Gastrocnemius medialis (tissue), 4 donors: ENCODE measurements around the gene MAP1LC3A. TPM values are rescaled to one million over a fixed set of nuclear protein-coding genes. Genes with fewer than 3 reads are reported as not detected.
"Not testable (repeated sequence)": the region's sequence is repeated elsewhere in the genome, so short reads cannot be mapped to it uniquely, and the experiment has no call there.

Source experiments
- ATAC-seq, 2 donors: fragments of 150-250 bp; one replicate each; pipeline ENCODE4 v1.9.1; 2016
- DNase-seq, 2 donors: peaks; one replicate each; pipeline ENCODE4 v3.0.0-alpha.2; 2019
- H3K27ac ChIP-seq, 4 donors: fragments of 200-600 bp; sonication (generic); 1 replicate in 1 of 4; 2 replicates in 3 of 4; pipeline ENCODE4 v1.5.1; 2016 to 2018; ENCODE audit warnings: mild to moderate bottlenecking in 2 of 4, moderate library complexity in 1 of 4
- H3K27me3 ChIP-seq, 3 donors: fragments of 200-600 bp; sonication (generic) in 2 of 3; 1 replicate in 1 of 3; 2 replicates in 2 of 3; pipeline versions ENCODE4 v1.5.1 to v1.6.0; 2016 to 2019; ENCODE audit warnings: mild to moderate bottlenecking in 1 of 3, moderate library complexity in 1 of 3
- H3K36me3 ChIP-seq, 2 donors: fragments of 200-600 bp; sonication (generic) in 1 of 2; one replicate each; pipeline ENCODE4 v1.5.1; 2017 to 2018
- H3K4me1 ChIP-seq, 2 donors: fragments of 200-600 bp; sonication (generic) in 1 of 2; one replicate each; pipeline ENCODE4 v1.5.1; 2016 to 2017; ENCODE audit warnings: mild to moderate bottlenecking in 2 of 2
- H3K4me3 ChIP-seq, 4 donors: fragments of 200-600 bp; sonication (generic) in 3 of 4; 1 replicate in 1 of 4; 2 replicates in 3 of 4; pipeline ENCODE4 v1.5.1; 2016 to 2019; ENCODE audit warnings: mild to moderate bottlenecking in 2 of 4
- H3K9me3 ChIP-seq, 3 donors: fragments of 200-600 bp; sonication (generic) in 2 of 3; 1 replicate in 1 of 3; 2 replicates in 2 of 3; pipeline ENCODE4 v1.5.1; 2016 to 2019
- POLR2A ChIP-seq, 2 donors: fragments of 450-650 bp; IDR thresholded peaks; one replicate each; pipeline ENCODE4 v1.6.1; 2017; ENCODE audit warnings: antibody characterized with exemption in 2 of 2, mild to moderate bottlenecking in 2 of 2, moderate library complexity in 2 of 2
- in situ Hi-C, 4 donors: fragments of 200-750 bp; cut with MboI; loops; one replicate each; pipeline versions ENCODE4 v1.15.0 to v1.8.0; 2017; ENCODE audit warnings: low sequenced_read_pairs in 4 of 4
- intact Hi-C: fragments of 100-400 bp; cut with DNase I; formaldehyde crosslinking; loops from one replicate; pipeline ENCODE4 v1.15.1; 2023; ENCODE audit warnings: low total_unique reads
- total RNA-seq, 4 donors: library from RNA; depleted of rRNA; stranded (reverse); fragments of >200 nt; gene quantifications; one replicate each; pipeline versions ENCODE4 v1.1.0 to v1.2.3, GENCODE V29; 2016
- TF ChIP-seq, protein P1 (sequence below), 5 experiments: fragments of 450-650 bp in 3 of 5; fragments of 200-600 bp in 2 of 5; sonication (generic) in 2 of 5; IDR thresholded peaks in 4 of 5; conservative IDR thresholded peaks in 1 of 5; 1 replicate in 4 of 5; 2 replicates in 1 of 5; pipeline ENCODE4 v1.5.1; 2016 to 2019; ENCODE audit warnings: antibody characterized with exemption in 5 of 5, mild to moderate bottlenecking in 3 of 5, moderate library complexity in 3 of 5

The MAP1LC3A gene
- total RNA-seq, 4 donors from 2014 or later: 41.5 to 62.7 (median 56.4) TPM

GRCh38 chr20:34512955-34513419 lies 45.5 kb upstream of the MAP1LC3A start:
- H3K27ac ChIP-seq: peak overlapping the region in 1 of 4 donors; percentile 22
- in situ Hi-C loops (loop anchor here in 3 of 4 donors (10.0 kb wide), 2 partner anchors 198 to 208 kb away; partner anchors contain the start of gene AHCY (in 1 of the 3)), intact Hi-C loops (no loop called here)
- peaks cover 2 to 29% of the 10 kb centered on the region in 2 donors for H3K36me3 ChIP-seq
- H3K4me3 ChIP-seq: no peak overlapping the region
- DNase-seq (no peak), ATAC-seq (no peak)
- TF ChIP-seq POLR2A (IDR thresholded peaks at IDR 0.05): no peak
- TF ChIP-seq, protein P1, sequence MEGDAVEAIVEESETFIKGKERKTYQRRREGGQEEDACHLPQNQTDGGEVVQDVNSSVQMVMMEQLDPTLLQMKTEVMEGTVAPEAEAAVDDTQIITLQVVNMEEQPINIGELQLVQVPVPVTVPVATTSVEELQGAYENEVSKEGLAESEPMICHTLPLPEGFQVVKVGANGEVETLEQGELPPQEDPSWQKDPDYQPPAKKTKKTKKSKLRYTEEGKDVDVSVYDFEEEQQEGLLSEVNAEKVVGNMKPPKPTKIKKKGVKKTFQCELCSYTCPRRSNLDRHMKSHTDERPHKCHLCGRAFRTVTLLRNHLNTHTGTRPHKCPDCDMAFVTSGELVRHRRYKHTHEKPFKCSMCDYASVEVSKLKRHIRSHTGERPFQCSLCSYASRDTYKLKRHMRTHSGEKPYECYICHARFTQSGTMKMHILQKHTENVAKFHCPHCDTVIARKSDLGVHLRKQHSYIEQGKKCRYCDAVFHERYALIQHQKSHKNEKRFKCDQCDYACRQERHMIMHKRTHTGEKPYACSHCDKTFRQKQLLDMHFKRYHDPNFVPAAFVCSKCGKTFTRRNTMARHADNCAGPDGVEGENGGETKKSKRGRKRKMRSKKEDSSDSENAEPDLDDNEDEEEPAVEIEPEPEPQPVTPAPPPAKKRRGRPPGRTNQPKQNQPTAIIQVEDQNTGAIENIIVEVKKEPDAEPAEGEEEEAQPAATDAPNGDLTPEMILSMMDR (IDR thresholded peaks at IDR 0.05 in 4 of 5, conservative IDR thresholded peaks at IDR 0.05 in 1 of 5): no peak
- H3K9me3 ChIP-seq: no peaks in the 10 kb centered on the region
- peaks cover 9 to 21% of the 10 kb centered on the region in 2 donors for H3K4me1 ChIP-seq
- no peaks in the 10 kb centered on the region for H3K27me3 ChIP-seq

GRCh38 chr20:34514034-34514433 lies 44.5 kb upstream of the MAP1LC3A start:
- DNase-seq, H3K9me3 ChIP-seq, ATAC-seq, H3K27me3 ChIP-seq, intact Hi-C loops, H3K27ac ChIP-seq, H3K4me3 ChIP-seq: not testable (repeated sequence)
- Histone ChIP-seq H3K4me1 (peaks cover 19 to 23% of the 10 kb centered on the region in 2 donors), H3K36me3 (peaks cover 0 to 18% of the 10 kb centered on the region in 2 donors)
- in situ Hi-C loops: loop anchor here in 3 of 4 donors (10.0 kb wide), 2 partner anchors 199 to 209 kb away; partner anchors contain the start of gene AHCY (in 1 of the 3)

- peak in 1 of 2 donors; percentile 1 for ATAC-seq
- intact Hi-C loops: loop anchor here (5.0 kb wide), 1 partner anchor 523 kb away; the partner anchor contains the start of gene RALY
- in situ Hi-C loops: loop anchor here in 3 of 4 donors (10.0 kb wide), 2 partner anchors 200 to 210 kb away; partner anchors contain the start of gene AHCY (in 1 of the 3)
Measured at GRCh38 chr20:34514897-34515483, 43.5 kb upstream of the MAP1LC3A start.

GRCh38 chr20:34515484-34516246 lies 42.9 kb upstream of the MAP1LC3A start:
- in situ Hi-C loops (loop anchor here in 3 of 4 donors (10.0 kb wide), 2 partner anchors 201 to 211 kb away; partner anchors contain the start of gene AHCY (in 1 of the 3)), intact Hi-C loops (loop anchor here (2.0 to 5.0 kb wide), 2 partner anchors 213 to 523 kb away; partner anchors contain the start of genes AHCY and RALY)
- H3K9me3 ChIP-seq: no peaks in the 10 kb centered on the region
- TF ChIP-seq, protein P1 (IDR thresholded peaks at IDR 0.05 in 4 of 5, conservative IDR thresholded peaks at IDR 0.05 in 1 of 5): no peak
- no peak for TF ChIP-seq POLR2A (IDR thresholded peaks at IDR 0.05)
- H3K27me3 ChIP-seq: no peaks in the 10 kb centered on the region
- peak overlapping the region; percentile 71 to 92 (median 78) for H3K4me3 ChIP-seq
- ATAC-seq: peak; percentile 33 to 52
- peaks cover 0 to 7% of the 10 kb centered on the region in 2 donors for H3K36me3 ChIP-seq
- H3K27ac ChIP-seq: peak overlapping the region; percentile 88 to 96 (median 94)
- peaks cover 34% of the 10 kb centered on the region in 2 donors for H3K4me1 ChIP-seq
- DNase-seq: peak in 1 of 2 donors; percentile 38

More at GRCh38 chr20:34514897-34515483, 43.5 kb upstream of the MAP1LC3A start:
- peak overlapping the region; percentile 21 to 96 (median 90) for H3K27ac ChIP-seq
- H3K36me3 ChIP-seq: peaks cover 0 to 9% of the 10 kb centered on the region in 2 donors
- H3K9me3 ChIP-seq: no peaks in the 10 kb centered on the region
- peak overlapping the region; percentile 71 to 92 (median 78) for H3K4me3 ChIP-seq
- no peaks in the 10 kb centered on the region for H3K27me3 ChIP-seq
- no peak for TF ChIP-seq POLR2A (IDR thresholded peaks at IDR 0.05)
- TF ChIP-seq, protein P1 (IDR thresholded peaks at IDR 0.05 in 4 of 5, conservative IDR thresholded peaks at IDR 0.05 in 1 of 5): no peak
- peaks cover 27 to 29% of the 10 kb centered on the region in 2 donors for H3K4me1 ChIP-seq
- DNase-seq: no peak
